Heart right ventricle (tissue), 16 donors: ENCODE data around the gene DIP2C. TPM values are rescaled to one million over a fixed set of nuclear protein-coding genes. Genes with fewer than 3 reads are reported as not detected.

Experiments
- ATAC-seq, 8 donors: fragments of 200-7000 bp; cut with Tn5 transposase; one replicate each; pipeline ENCODE4 v1.9.1; 2020; ENCODE audit warnings: mild to moderate bottlenecking in 8 of 8, moderate library complexity in 8 of 8, moderate number of reproducible peaks in 1 of 8
- DNase-seq, 2 donors: peaks; one replicate each; pipeline ENCODE4 v3.0.0-alpha.2; 2020
- H3K27ac ChIP-seq, 10 donors: fragments of 200-600 bp; sonication (generic) in 2 of 10; one replicate each; pipeline versions ENCODE4 v1.5.0 to v1.8.0; 2020 to 2022; ENCODE audit warnings: mild to moderate bottlenecking in 3 of 10
- H3K27me3 ChIP-seq, 7 donors: fragments of 200-600 bp; one replicate each; pipeline ENCODE4 v1.8.0; 2021 to 2022; ENCODE audit warnings: mild to moderate bottlenecking in 2 of 7
- H3K36me3 ChIP-seq, 9 donors: fragments of 200-600 bp; sonication (generic) in 1 of 9; one replicate each; pipeline versions ENCODE4 v1.5.0 to v1.8.0; 2020 to 2022; ENCODE audit warnings: mild to moderate bottlenecking in 2 of 9
- H3K4me1 ChIP-seq, 9 donors: fragments of 200-600 bp; sonication (generic) in 1 of 9; one replicate each; pipeline versions ENCODE4 v1.5.0 to v1.8.0; 2020 to 2022; ENCODE audit warnings: mild to moderate bottlenecking in 4 of 9
- H3K4me3 ChIP-seq, 10 donors: fragments of 200-600 bp; sonication (generic) in 2 of 10; one replicate each; pipeline versions ENCODE4 v1.5.0 to v1.8.0; 2020 to 2022; ENCODE audit warnings: mild to moderate bottlenecking in 7 of 10, moderate library complexity in 2 of 10
- H3K9me3 ChIP-seq, 11 donors: fragments of 200-600 bp in 10 of 11; sonication (generic) in 2 of 11; one replicate each; pipeline versions ENCODE4 v1.5.0 to v1.8.0; 2013 to 2022; ENCODE audit warnings: mild to moderate bottlenecking in 2 of 11, control low read depth in 1 of 11, moderate library complexity in 1 of 11
- WGBS, 2 donors: extraction: QIAGEN DNeasy Blood & Tissue Kit; methylation state at CpG; one replicate each; pipeline ENCODE4 v1.1.7; 2013; ENCODE audit warnings: inconsistent platforms in 1 of 2; 5-methylcytosine and 5-hydroxymethylcytosine counted together
- intact Hi-C, 10 donors: fragments of 100-400 bp; cut with DNase I; formaldehyde crosslinking; loops; one replicate each; pipeline versions ENCODE4 v1.11.1 to v1.14.2; 2022
- polyA plus RNA-seq, 2 donors: library from polyadenylated mRNA; stranded (reverse); fragments of 200-250 nt; gene quantifications; one replicate each; pipeline ENCODE4 v1.2.3, GENCODE V29; 2013
- total RNA-seq, 10 donors: library from RNA; stranded (reverse); fragmentation: NEBNext Ultra II Directional in 3 of 10; extraction: Animal tissue kit (Norgen Biotek cat#: 25700) in 3 of 10; gene quantifications; one replicate each; pipeline versions ENCODE4 v1.2.1 to v1.2.4, GENCODE V29; 2021 to 2023
- TF ChIP-seq, protein P1 (sequence below), 9 donors: fragments of 200-600 bp; sonication (generic) in 2 of 9; IDR thresholded peaks; one replicate each; pipeline versions ENCODE4 v1.5.0 to v1.8.0; 2021 to 2022; ENCODE audit warnings: antibody characterized with exemption in 9 of 9, mild to moderate bottlenecking in 5 of 9, moderate library complexity in 1 of 9
- donor health status: Arrhythmogenic right ventricular cardiomyopathy.
- donor health status: ischemic (EF 13 %, LVEDD 7.1; RV severe dilation, severe dysfunction).
- donor health status: healthy with polysubstance abuse.
- donor health status: DM: no; HTN: yes; CAD: no.
- donor health status: DM: no; HTN: no; CAD: no.
- donor health status: ischemic (EF 25% LVEDD 6.9; RV normal size, moderate dysfunction).
- donor health status: ischemic (EF 25% LVEDD 5.7; RV mildly dilated, moderate dysfunction).
- donor health status: healthy.
- donor health status: DM: yes; HTN: yes; CAD: no.
- donor health status: Ischemic cardiomyopathy.
- donor health status: ischemic (EF 35%, LVEDD 5.7; RV mildly dilated, moderate dysfunction).
- donor health status: nonischemic (EF 11% LVEDD 7.7; RV severe dilation, severe dysfunction).
- donor health status: DM: yes; HTN: yes; CAD: no.
- donor health status: PGD.
- donor health status: ischemic (EF 29% LVEDD 5.4; RV normal size, mild dysfunction).
- donor health status: nonischemic (EF 23%, LVEDD 6.1; RV moderate dilation, normal function).

Gene DIP2C
- total and polyA plus RNA-seq, 12 donors = 7.1 to 48.2 (median 33.7) TPM

DNA sequence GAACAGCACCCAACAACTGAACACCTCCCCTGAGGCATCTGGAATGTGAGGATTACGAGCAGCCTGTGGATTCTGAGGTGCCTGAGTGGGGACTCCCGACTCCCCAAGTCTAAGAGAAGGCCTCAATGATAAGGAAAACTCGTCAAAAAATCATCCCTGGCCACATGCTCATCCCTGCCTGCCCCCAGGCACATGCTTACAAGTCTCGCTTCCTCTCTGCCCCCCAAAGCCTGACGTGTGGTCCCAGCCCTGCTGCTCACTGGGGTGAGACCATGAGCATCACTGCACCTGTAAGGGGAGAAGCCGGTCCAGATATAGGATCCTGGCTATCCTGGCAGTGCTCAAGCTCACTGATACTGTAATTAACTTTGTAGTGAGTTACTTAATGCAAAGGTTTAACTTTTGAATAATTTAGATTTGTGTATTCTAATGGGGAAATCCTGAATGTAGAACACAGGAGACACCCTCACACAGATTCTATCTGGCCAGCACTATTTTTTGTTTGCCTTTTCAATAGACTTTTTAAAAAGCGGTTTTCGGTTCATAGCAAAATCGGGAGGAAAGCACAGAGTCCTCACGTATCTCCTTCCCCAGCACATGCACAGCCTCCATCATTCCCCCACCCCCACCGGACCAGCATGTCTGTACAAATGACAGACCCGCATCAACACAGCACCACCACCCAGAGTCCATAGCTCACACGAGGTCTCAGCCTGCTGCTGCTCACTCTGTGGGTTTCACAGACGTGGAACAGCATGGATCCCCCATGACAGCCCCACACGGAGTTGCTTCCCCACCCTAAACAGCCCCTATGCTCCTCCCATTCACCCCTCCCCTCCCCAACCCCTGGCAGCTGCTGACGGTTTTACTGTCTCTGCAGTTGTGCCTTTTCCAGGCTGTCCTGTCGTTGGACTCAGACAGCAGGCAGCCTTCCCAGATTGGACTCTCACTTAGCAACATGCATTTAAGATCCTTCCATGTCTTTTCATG lies 167.9 kb downstream of the DIP2C start:
- WGBS, 2 donors = 59 to 62% methylated on average over 17 of the region's 17 CpGs
- peaks cover 0 to 5% (median 0%) of the 10 kb centered on the region in 9 donors for H3K36me3 ChIP-seq
- peaks cover 0 to 25% (median 6%) of the 10 kb centered on the region in 9 donors for H3K4me1 ChIP-seq
- no peaks in the 10 kb centered on the region for H3K27me3 ChIP-seq
- no peak overlapping the region for H3K27ac ChIP-seq
- H3K9me3 ChIP-seq = no peaks in the 10 kb centered on the region
- intact Hi-C loops = no loop called here
- H3K4me3 ChIP-seq = no peak overlapping the region
- TF ChIP-seq, protein P1, sequence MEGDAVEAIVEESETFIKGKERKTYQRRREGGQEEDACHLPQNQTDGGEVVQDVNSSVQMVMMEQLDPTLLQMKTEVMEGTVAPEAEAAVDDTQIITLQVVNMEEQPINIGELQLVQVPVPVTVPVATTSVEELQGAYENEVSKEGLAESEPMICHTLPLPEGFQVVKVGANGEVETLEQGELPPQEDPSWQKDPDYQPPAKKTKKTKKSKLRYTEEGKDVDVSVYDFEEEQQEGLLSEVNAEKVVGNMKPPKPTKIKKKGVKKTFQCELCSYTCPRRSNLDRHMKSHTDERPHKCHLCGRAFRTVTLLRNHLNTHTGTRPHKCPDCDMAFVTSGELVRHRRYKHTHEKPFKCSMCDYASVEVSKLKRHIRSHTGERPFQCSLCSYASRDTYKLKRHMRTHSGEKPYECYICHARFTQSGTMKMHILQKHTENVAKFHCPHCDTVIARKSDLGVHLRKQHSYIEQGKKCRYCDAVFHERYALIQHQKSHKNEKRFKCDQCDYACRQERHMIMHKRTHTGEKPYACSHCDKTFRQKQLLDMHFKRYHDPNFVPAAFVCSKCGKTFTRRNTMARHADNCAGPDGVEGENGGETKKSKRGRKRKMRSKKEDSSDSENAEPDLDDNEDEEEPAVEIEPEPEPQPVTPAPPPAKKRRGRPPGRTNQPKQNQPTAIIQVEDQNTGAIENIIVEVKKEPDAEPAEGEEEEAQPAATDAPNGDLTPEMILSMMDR (IDR thresholded peaks at IDR 0.05) = no peak
- peak; percentile 9 to 74 (median 46) for ATAC-seq
- no peak for DNase-seq

DNA sequence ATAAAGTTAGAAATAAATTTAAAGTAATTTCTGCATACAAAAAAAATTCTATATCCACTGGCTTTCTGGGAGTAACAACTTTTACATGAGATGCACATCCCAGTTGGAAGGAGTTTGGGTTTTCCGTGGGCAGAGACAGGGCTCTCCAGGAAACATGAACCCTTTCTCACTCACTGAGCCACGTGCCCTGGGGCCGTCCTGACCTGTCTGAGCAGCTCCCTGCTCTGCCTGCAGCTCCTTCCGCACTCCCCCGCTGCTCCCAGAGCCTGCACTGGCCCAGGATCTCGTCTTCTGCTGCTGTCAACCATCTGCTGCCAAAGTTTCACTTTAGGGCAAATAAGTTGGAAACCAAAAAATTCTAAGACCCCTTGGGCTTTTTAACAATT lies 169.1 kb downstream of the DIP2C start:
- no peak for DNase-seq
- peak in 3 of 8 donors; percentile 36 to 44 (median 41) for ATAC-seq
- 58 to 71% methylated on average over 6 of the region's 6 CpGs for WGBS, 2 donors
- Histone ChIP-seq H3K9me3 (no peaks in the 10 kb centered on the region), H3K4me3 (no peak overlapping the region), H3K36me3 (peaks cover 0 to 5% (median 0%) of the 10 kb centered on the region in 9 donors), H3K27ac (no peak overlapping the region), H3K27me3 (no peaks in the 10 kb centered on the region), H3K4me1 (peaks cover 0 to 26% (median 6%) of the 10 kb centered on the region in 9 donors)
- intact Hi-C loops = no loop called here
- TF ChIP-seq, protein P1 (IDR thresholded peaks at IDR 0.05) = no peak

DNA sequence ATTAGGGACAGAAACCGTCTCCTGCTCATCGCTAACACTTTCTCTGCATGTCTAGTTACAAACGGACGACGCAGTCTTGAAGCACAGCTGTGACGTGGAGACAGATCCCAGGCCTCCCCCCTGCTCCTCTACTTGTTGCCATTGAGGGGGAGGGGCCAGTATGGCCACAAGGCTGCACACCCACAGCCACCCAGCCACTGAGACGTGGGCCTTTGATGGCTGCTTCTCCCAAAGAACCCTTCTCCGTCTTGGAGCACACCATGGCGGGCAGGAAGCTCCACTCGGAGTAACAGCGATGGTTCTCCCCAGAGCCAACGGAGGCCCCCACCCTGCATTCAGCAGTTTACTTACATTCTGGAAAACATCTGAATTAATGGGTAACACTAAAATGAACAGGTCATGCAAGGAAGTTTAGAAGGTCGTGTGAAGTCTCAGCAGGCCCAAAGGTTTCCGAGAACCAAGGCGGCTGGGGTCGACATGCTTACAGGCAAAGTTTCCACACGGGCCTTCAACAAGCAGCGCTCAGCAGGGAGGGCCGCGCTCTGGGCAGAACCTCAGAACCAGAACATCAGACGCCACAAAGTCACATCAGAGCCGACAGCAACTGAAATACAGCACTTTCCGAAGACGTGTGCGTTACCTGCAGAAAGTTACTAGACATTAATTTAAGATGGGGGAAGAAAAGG lies 169.6 kb downstream of the DIP2C start:
- 90 to 92% methylated on average over 25 of the region's 25 CpGs for WGBS, 2 donors
- H3K27me3 ChIP-seq = no peaks in the 10 kb centered on the region
- H3K27ac ChIP-seq = no peak overlapping the region
- H3K9me3 ChIP-seq = no peaks in the 10 kb centered on the region
- H3K36me3 ChIP-seq = peaks cover 0 to 5% (median 0%) of the 10 kb centered on the region in 9 donors
- H3K4me3 ChIP-seq = no peak overlapping the region
- TF ChIP-seq, protein P1 (IDR thresholded peaks at IDR 0.05) = no peak
- intact Hi-C loops = loop anchor here in 3 of 10 donors (10.0 kb wide), 3 partner anchors 65 to 165 kb away; partner anchors contain the start of gene DIP2C (in 1 of the 3)
- ATAC-seq (peak in 1 of 8 donors; percentile 9), DNase-seq (no peak)
- peaks cover 0 to 26% (median 6%) of the 10 kb centered on the region in 9 donors for H3K4me1 ChIP-seq

DNA sequence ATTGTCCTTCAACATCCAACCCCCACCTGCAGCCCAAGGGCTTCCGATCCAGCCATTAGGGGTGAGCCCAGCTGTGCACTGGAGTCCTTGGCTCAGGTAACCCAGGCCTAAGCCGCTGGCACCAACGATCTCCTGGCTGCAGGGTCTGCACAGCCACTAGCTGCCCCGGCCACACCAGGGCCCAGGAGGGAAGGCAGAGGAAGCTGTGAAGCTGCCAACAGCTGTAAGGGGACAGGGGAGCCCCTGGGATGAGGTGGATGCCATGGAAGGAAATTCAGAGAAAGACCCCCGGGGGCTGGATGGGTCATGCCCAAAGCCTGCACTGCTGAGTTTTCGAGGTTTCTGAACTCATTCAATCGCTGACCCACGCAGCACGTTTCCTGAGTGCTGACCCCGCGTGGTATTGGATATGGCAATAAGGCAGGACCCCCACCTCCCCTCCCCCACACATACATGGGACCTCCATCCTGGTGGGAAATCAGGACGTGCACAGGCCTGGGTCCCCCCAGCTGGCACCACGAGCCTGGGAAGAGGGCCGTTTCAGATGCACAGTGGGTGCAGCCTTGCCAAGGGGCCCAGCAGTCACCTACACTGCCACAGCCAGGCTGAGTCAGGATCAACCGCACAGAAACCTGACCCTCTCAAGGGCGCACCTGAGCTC lies 170.3 kb downstream of the DIP2C start:
- DNase-seq (no peak), ATAC-seq (peak in 1 of 8 donors; percentile 52)
- H3K4me3 ChIP-seq = no peak overlapping the region
- H3K36me3 ChIP-seq = peaks cover 0 to 5% (median 0%) of the 10 kb centered on the region in 9 donors
- intact Hi-C loops = loop anchor here in 3 of 10 donors (10.0 kb wide), 3 partner anchors 66 to 166 kb away; partner anchors contain the start of gene DIP2C (in 1 of the 3)
- peaks cover 0 to 32% (median 11%) of the 10 kb centered on the region in 9 donors for H3K4me1 ChIP-seq
- H3K9me3 ChIP-seq = no peaks in the 10 kb centered on the region
- 91 to 95% methylated on average over 16 of the region's 16 CpGs for WGBS, 2 donors
- TF ChIP-seq, protein P1 (IDR thresholded peaks at IDR 0.05) = no peak
- no peak overlapping the region for H3K27ac ChIP-seq
- H3K27me3 ChIP-seq = no peaks in the 10 kb centered on the region
